A549 (cell line): ENCODE results near the gene MAG. TPM values are rescaled to one million over a fixed set of nuclear protein-coding genes. Genes with fewer than 3 reads are reported as not detected.

Source experiments
- CBX8 ChIP-seq: fragments of 200-600 bp; sonication (generic); IDR thresholded peaks from 2 replicates; pipeline ENCODE4 v1.6.1; 2016
- CEBPB ChIP-seq, 2 experiments: fragments of >200 bp in 1 of 2; sonication (Bioruptor Twin) in 1 of 2; formaldehyde crosslinking in 1 of 2; IDR thresholded peaks; 2 replicates each; pipeline ENCODE4 v1.6.1; 2012 to 2016
- EP300 ChIP-seq, 2 experiments: fragments of >200 bp; sonication (Bioruptor Twin); formaldehyde crosslinking; IDR thresholded peaks; 2 replicates in 1 of 2; 3 replicates in 1 of 2; pipeline ENCODE4 v1.6.1; 2016 to 2017
- FOXS1 ChIP-seq: fragments of 250-450 bp; sonication (Bioruptor Pico); IDR thresholded peaks from 2 replicates; pipeline ENCODE4 v1.5.0; 2020; ENCODE audit warnings: mild to moderate bottlenecking, moderate library complexity
- GATA3 ChIP-seq: IDR thresholded peaks from 2 replicates; pipeline ENCODE4 v1.6.1; 2012; ENCODE audit warnings: borderline replicate concordance
- HOXA7 ChIP-seq: fragments of 250-450 bp; sonication (Bioruptor Pico); IDR thresholded peaks from 2 replicates; pipeline ENCODE4 v1.5.0; 2020; ENCODE audit warnings: mild to moderate bottlenecking, moderate library complexity
- JUN ChIP-seq, 2 experiments: fragments of >200 bp; sonication (Bioruptor Twin); formaldehyde crosslinking; IDR thresholded peaks; 2 replicates in 1 of 2; 3 replicates in 1 of 2; pipeline ENCODE4 v1.6.1; 2016 to 2017
- JUNB ChIP-seq: fragments of >200 bp; sonication (Bioruptor Twin); formaldehyde crosslinking; IDR thresholded peaks from 2 replicates; pipeline ENCODE4 v1.6.1; 2016
- KDM5A ChIP-seq: fragments of 200-600 bp; sonication (generic); IDR thresholded peaks from 2 replicates; pipeline ENCODE4 v1.6.1; 2016; ENCODE audit warnings: antibody characterized with exemption, mild to moderate bottlenecking
- PHF8 ChIP-seq: fragments of 200-600 bp; sonication (generic); IDR thresholded peaks from 2 replicates; pipeline ENCODE4 v1.6.1; 2016; ENCODE audit warnings: low read depth, mild to moderate bottlenecking, antibody characterized with exemption, moderate library complexity, borderline replicate concordance
- POLR2AphosphoS2 ChIP-seq: conservative IDR thresholded peaks from 2 replicates; pipeline ENCODE4 v1.6.1; 2012; ENCODE audit warnings: low read length, improper control_type of control experiment, inconsistent platforms
- RNF2 ChIP-seq: fragments of 200-600 bp; sonication (generic); IDR thresholded peaks from 2 replicates; pipeline ENCODE4 v1.6.1; 2016; ENCODE audit warnings: low read depth, mild to moderate bottlenecking, antibody characterized with exemption, moderate library complexity, borderline replicate concordance
- SMC3 ChIP-seq: fragments of >200 bp; sonication (Bioruptor Twin); formaldehyde crosslinking; IDR thresholded peaks from 3 replicates; pipeline ENCODE4 v1.6.1; 2018; ENCODE audit warnings: inconsistent platforms
- SREBF2 ChIP-seq: fragments of 450-650 bp; IDR thresholded peaks from 2 replicates; pipeline ENCODE4 v1.6.1; 2014; ENCODE audit warnings: mild to moderate bottlenecking, moderate library complexity
- TP53 ChIP-seq: fragments of 250-450 bp; sonication (Bioruptor Pico); IDR thresholded peaks from 2 replicates; pipeline ENCODE4 v1.5.0; 2021; ENCODE audit warnings: mild to moderate bottlenecking, moderate library complexity
- ZFP36 ChIP-seq: fragments of 450-650 bp; IDR thresholded peaks from 2 replicates; pipeline ENCODE4 v1.6.1; 2014; ENCODE audit warnings: borderline replicate concordance; ENCODE audit not compliant: partially characterized antibody
- polyA plus RNA-seq, 4 experiments: library from polyadenylated mRNA; depleted of rRNA in 3 of 4; stranded (reverse); fragments of >200 nt; fragmentation: RNase III in 1 of 4; extraction: RNeasy Plus Mini Kit Qiagen cat#74134 plus additional on column Dnase treatment in 1 of 4; gene quantifications; 2 replicates in 3 of 4; 3 replicates in 1 of 4; pipeline ENCODE4 v1.2.3, GENCODE V29; 2011 to 2017
- TF ChIP-seq, protein P1 (sequence below): fragments of >200 bp; sonication (Bioruptor Twin); formaldehyde crosslinking; IDR thresholded peaks from 3 replicates; pipeline ENCODE4 v1.6.1; 2016
- TF ChIP-seq, protein P2 (sequence below): fragments of >200 bp; sonication (Bioruptor Twin); formaldehyde crosslinking; IDR thresholded peaks from 3 replicates; pipeline ENCODE4 v1.5.1; 2016
- TF ChIP-seq, protein P3 (sequence below): fragments of 200-600 bp; sonication (generic); IDR thresholded peaks from 2 replicates; pipeline ENCODE4 v1.6.1; 2016; ENCODE audit warnings: antibody characterized with exemption, mild to moderate bottlenecking, moderate library complexity
- TF ChIP-seq, protein P4 (sequence below): IDR thresholded peaks from 2 replicates; pipeline ENCODE4 v1.6.1; 2012
- TF ChIP-seq, protein P5 (sequence below): IDR thresholded peaks from 2 replicates; pipeline ENCODE4 v1.6.1; 2012
- TF ChIP-seq, protein P6 (sequence below): fragments of >200 bp; sonication (Bioruptor Twin); formaldehyde crosslinking; IDR thresholded peaks from 2 replicates; pipeline ENCODE4 v1.6.1; 2016
- TF ChIP-seq, protein P7 (sequence below): fragments of 250-450 bp; sonication (Bioruptor Pico); IDR thresholded peaks from 2 replicates; pipeline ENCODE4 v1.5.0; 2021; ENCODE audit warnings: mild to moderate bottlenecking, moderate library complexity, borderline replicate concordance

Gene MAG
- polyA plus RNA-seq, 2 of the 4 experiments (the other 2 are of a cell fraction): not detected

DNA sequence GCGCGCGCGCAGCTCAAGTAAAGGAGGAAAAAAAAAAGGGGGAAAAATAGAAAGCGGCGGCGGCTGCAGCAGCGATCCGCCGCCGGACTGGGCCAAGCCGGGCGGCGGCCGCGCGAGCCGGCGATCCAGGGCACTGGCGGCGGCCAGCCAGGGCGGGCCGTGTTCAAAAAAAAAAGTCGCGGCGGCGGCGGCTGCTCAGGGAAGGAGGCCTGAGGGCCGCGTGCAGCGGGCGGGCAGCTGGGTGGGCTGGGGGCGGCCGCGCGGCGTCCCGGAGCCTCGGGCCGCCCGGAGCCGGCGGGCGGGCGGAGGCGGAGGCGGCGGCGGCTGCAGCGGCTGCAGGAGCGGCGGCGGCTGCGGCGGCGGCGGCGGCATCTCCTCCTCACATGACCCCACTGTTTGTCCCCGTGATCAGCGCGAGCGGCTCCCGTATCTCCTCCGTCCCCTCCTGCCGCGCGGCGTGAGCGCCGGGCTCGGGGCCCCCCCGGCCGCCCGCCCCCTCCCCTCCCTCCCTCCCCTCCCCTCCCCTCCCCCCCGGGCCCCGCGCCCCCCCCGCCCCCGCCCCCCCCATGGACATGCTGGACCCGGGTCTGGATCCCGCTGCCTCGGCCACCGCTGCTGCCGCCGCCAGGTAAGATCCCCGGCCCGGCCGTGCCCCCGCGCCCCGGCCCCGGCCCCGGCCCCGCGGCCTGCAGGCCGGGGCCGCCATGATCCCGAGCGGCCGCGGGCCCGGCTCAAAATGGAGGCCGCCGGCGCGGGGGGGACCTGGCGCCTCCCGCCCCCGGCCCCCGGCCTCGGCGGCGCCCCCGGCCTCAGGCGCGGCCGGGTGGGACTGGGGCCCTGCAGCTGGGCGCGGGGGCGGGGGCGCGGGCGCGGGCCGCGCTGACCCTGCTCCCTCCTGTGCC, 23.2 kb upstream of the MAG start, which contains the start of gene USF2 (continued):
- TF ChIP-seq, protein P1, sequence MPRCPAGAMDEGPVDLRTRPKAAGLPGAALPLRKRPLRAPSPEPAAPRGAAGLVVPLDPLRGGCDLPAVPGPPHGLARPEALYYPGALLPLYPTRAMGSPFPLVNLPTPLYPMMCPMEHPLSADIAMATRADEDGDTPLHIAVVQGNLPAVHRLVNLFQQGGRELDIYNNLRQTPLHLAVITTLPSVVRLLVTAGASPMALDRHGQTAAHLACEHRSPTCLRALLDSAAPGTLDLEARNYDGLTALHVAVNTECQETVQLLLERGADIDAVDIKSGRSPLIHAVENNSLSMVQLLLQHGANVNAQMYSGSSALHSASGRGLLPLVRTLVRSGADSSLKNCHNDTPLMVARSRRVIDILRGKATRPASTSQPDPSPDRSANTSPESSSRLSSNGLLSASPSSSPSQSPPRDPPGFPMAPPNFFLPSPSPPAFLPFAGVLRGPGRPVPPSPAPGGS: peak; percentile 56; the same call in 1 of the 3 replicates
- no peak for TF ChIP-seq JUNB
- TF ChIP-seq SREBF2: no peak
- TF ChIP-seq, protein P2, sequence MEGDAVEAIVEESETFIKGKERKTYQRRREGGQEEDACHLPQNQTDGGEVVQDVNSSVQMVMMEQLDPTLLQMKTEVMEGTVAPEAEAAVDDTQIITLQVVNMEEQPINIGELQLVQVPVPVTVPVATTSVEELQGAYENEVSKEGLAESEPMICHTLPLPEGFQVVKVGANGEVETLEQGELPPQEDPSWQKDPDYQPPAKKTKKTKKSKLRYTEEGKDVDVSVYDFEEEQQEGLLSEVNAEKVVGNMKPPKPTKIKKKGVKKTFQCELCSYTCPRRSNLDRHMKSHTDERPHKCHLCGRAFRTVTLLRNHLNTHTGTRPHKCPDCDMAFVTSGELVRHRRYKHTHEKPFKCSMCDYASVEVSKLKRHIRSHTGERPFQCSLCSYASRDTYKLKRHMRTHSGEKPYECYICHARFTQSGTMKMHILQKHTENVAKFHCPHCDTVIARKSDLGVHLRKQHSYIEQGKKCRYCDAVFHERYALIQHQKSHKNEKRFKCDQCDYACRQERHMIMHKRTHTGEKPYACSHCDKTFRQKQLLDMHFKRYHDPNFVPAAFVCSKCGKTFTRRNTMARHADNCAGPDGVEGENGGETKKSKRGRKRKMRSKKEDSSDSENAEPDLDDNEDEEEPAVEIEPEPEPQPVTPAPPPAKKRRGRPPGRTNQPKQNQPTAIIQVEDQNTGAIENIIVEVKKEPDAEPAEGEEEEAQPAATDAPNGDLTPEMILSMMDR: no peak
- TF ChIP-seq, protein P3, sequence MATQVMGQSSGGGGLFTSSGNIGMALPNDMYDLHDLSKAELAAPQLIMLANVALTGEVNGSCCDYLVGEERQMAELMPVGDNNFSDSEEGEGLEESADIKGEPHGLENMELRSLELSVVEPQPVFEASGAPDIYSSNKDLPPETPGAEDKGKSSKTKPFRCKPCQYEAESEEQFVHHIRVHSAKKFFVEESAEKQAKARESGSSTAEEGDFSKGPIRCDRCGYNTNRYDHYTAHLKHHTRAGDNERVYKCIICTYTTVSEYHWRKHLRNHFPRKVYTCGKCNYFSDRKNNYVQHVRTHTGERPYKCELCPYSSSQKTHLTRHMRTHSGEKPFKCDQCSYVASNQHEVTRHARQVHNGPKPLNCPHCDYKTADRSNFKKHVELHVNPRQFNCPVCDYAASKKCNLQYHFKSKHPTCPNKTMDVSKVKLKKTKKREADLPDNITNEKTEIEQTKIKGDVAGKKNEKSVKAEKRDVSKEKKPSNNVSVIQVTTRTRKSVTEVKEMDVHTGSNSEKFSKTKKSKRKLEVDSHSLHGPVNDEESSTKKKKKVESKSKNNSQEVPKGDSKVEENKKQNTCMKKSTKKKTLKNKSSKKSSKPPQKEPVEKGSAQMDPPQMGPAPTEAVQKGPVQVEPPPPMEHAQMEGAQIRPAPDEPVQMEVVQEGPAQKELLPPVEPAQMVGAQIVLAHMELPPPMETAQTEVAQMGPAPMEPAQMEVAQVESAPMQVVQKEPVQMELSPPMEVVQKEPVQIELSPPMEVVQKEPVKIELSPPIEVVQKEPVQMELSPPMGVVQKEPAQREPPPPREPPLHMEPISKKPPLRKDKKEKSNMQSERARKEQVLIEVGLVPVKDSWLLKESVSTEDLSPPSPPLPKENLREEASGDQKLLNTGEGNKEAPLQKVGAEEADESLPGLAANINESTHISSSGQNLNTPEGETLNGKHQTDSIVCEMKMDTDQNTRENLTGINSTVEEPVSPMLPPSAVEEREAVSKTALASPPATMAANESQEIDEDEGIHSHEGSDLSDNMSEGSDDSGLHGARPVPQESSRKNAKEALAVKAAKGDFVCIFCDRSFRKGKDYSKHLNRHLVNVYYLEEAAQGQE: no peak
- TF ChIP-seq, protein P4, sequence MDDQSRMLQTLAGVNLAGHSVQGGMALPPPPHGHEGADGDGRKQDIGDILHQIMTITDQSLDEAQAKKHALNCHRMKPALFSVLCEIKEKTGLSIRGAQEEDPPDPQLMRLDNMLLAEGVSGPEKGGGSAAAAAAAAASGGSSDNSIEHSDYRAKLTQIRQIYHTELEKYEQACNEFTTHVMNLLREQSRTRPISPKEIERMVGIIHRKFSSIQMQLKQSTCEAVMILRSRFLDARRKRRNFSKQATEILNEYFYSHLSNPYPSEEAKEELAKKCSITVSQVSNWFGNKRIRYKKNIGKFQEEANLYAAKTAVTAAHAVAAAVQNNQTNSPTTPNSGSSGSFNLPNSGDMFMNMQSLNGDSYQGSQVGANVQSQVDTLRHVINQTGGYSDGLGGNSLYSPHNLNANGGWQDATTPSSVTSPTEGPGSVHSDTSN: peak; percentile 62; the same call in 1 of the 2 replicates
- TF ChIP-seq HOXA7: no peak
- TF ChIP-seq SMC3: no peak
- TF ChIP-seq CEBPB (IDR thresholded peaks at IDR 0.05): no peak
- TF ChIP-seq CBX8: no peak
- TF ChIP-seq, protein P5, sequence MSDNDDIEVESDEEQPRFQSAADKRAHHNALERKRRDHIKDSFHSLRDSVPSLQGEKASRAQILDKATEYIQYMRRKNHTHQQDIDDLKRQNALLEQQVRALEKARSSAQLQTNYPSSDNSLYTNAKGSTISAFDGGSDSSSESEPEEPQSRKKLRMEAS: peak; percentile 38; the same call in 1 of the 2 replicates
- no peak for TF ChIP-seq FOXS1 (CRISPR knock-in tag)
- no peak for TF ChIP-seq RNF2
- TF ChIP-seq JUN (IDR thresholded peaks at IDR 0.05): peak in 1 of 2 experiments; percentile 8; a peak in 1 of 5 replicates
- TF ChIP-seq, protein P6, sequence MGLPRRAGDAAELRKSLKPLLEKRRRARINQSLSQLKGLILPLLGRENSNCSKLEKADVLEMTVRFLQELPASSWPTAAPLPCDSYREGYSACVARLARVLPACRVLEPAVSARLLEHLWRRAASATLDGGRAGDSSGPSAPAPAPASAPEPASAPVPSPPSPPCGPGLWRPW: no peak
- no peak for TF ChIP-seq TP53 (CRISPR knock-in tag)
- TF ChIP-seq ZFP36: no peak
- TF ChIP-seq, protein P7, sequence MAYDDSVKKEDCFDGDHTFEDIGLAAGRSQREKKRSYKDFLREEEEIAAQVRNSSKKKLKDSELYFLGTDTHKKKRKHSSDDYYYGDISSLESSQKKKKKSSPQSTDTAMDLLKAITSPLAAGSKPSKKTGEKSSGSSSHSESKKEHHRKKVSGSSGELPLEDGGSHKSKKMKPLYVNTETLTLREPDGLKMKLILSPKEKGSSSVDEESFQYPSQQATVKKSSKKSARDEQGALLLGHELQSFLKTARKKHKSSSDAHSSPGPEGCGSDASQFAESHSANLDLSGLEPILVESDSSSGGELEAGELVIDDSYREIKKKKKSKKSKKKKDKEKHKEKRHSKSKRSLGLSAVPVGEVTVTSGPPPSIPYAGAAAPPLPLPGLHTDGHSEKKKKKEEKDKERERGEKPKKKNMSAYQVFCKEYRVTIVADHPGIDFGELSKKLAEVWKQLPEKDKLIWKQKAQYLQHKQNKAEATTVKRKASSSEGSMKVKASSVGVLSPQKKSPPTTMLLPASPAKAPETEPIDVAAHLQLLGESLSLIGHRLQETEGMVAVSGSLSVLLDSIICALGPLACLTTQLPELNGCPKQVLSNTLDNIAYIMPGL (CRISPR knock-in tag): no peak
- TF ChIP-seq GATA3: 0 out of 2 replicates have a peak, but pooled peaks have one; percentile 16
- TF ChIP-seq POLR2AphosphoS2: no peak
- TF ChIP-seq PHF8: no peak
- no peak for TF ChIP-seq KDM5A
- TF ChIP-seq EP300 (IDR thresholded peaks at IDR 0.05): no peak
